Stimulated activated CD4-positive, alpha-beta T cell treated with anti-CD3 and anti-CD28 coated beads, Interleukin-15, amount 100 ng/mL, for 48 hours (primary cell): ENCODE results near the gene ZDHHC19.
"Not testable (repeated sequence)": the region's sequence is repeated elsewhere in the genome, so short reads cannot be mapped to it uniquely, and the experiment has no call there.

Experiments
- DNase-seq, 2 donors: peaks; one replicate each; pipeline ENCODE4 v3.0.0-alpha.2; 2020; ENCODE audit warnings: low read depth in 2 of 2

The ZDHHC19 gene

GRCh38 chr3:196178993-196179379 is 32.2 kb downstream of the ZDHHC19 start:
- DNase-seq = no peak

DNA sequence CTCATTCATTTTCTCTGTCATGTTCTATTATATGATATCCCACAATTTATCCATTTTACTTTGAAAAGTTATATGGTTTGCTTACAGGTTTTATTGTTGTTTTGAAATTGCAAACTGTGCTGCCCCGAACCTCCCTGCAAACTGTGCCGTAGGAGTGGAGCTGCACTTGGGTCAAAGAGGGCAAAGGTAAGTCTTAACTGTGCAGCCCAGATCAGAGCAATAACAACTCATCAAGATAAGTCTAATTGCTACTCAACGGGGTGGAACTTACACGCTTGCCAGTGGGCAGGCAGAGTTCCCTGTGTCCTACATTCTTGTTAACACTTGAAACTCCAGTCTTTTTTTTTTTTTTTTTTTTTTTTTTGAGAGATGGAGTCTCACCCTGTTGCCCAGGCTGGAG is 33.2 kb downstream of the ZDHHC19 start:
- no peak for DNase-seq

DNA sequence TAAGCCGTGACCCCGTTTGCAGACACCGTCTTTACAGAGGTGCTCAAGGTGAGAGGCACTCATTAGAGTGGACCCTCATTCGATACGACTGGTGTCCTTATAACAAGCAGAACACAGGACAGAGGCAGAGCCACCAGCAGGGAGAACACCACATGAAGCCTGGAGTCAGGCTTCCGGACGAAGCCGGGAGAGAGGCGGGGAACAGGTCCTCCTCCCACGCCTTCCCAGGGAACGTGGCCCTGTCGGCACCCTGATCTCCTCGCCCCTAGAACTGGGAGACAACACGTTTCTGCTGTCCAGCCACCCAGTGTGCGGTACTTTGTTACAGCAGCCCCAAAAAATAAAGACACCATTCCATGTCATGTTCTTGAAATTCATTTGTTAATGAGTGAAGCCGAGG is 33.6 kb downstream of the ZDHHC19 start:
- no peak for DNase-seq

GRCh38 chr3:196175722-196176121 is 35.5 kb downstream of the ZDHHC19 start:
- DNase-seq = no peak

DNA sequence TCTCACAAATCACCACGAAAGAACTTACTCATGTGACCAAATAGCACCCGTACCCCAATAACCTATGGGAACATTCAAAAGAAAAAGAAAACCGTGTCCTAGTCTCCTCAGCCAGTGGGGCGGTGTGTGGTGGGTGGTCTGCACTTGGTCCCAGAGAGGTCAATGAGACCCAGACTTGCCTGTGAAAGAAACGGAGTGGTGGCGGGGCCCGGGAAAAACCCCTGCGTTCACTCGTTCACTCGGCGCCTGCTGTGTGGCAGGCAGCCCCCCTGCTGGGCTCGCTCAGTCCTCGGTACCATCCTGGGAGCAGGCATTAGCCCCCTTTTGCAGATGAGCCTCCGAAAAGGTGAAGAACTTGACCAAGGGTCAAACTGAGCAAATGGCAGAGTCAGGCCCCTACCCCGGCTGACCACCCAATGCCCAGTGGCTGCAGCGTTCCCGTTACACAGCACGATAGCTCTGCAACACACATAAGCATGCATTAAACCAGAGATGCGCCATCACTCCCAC is 36.0 kb downstream of the ZDHHC19 start:
- DNase-seq = no peak

DNA sequence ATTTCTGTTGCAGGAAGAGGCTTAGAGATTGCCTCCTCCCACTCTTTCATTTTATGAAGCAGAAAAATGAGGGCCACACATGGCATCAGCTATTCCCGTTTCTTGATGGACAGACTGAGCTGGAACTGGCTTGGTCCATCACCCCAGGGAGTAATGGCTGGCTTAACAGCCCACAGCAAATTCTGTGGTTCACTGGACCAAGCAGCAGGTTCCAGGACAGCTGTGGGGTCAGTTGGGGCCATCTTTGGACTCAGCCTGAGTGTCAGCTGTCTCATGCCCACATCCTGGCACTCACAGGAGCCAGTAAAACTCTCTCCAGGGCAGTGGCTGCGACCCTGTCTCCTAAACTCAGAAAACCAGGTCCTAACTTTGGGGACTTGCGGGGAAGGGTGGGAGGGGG is 36.5 kb downstream of the ZDHHC19 start:
- no peak for DNase-seq

GRCh38 chr3:196170296-196170695 is 40.9 kb downstream of the ZDHHC19 start:
- DNase-seq = not testable (repeated sequence)

- no peak for DNase-seq
Observed at GRCh38 chr3:196169836-196170240, 41.4 kb downstream of the ZDHHC19 start.

- no peak for DNase-seq
Observed at GRCh38 chr3:196168808-196169391, 42.3 kb downstream of the ZDHHC19 start.

GRCh38 chr3:196166741-196167140 is 44.5 kb downstream of the ZDHHC19 start:
- DNase-seq = peak in 1 of 2 donors; percentile 22

DNA sequence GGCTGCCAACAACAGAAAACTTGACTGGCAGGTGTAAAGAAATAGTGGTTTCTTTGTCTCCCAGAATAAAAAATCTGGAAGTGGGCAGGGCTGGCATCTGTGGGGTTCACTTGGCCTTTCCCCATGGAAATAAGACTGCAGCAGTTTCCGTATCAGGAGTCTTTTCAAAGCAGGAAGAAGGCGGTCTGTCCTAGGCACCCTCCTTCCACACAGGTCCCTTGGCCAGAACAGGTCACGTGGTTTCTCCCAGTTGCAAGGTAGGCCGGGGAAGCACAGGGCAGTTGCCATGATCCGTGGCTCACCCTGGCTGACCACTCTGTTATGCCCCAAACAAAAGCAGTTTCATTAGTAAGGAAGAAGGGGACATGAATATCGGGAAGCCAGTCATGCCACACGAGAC is 45.4 kb downstream of the ZDHHC19 start:
- DNase-seq = no peak

- DNase-seq = not testable (repeated sequence)
Observed at GRCh38 chr3:196165006-196165575, 46.1 kb downstream of the ZDHHC19 start.

DNA sequence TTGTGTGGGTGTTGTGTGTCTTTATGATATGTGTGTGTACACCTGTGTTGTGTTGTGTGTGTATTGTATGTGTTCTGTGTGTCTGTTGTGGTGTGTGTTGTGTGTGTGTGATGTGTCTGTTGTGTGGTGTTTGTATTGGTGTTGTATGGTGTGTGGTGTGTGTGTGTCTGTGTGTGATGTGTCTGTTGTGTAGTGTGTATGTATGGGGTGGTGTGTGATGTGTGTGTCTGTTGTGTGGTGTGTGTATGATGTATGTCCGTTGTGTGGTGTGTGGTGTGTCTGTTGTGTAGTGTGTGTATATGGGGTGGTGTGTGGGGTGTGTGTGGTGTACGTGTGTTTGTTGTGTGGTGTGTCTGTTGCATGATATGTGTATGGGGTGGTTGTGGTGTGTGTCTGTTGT is 46.6 kb downstream of the ZDHHC19 start:
- no peak for DNase-seq

DNA sequence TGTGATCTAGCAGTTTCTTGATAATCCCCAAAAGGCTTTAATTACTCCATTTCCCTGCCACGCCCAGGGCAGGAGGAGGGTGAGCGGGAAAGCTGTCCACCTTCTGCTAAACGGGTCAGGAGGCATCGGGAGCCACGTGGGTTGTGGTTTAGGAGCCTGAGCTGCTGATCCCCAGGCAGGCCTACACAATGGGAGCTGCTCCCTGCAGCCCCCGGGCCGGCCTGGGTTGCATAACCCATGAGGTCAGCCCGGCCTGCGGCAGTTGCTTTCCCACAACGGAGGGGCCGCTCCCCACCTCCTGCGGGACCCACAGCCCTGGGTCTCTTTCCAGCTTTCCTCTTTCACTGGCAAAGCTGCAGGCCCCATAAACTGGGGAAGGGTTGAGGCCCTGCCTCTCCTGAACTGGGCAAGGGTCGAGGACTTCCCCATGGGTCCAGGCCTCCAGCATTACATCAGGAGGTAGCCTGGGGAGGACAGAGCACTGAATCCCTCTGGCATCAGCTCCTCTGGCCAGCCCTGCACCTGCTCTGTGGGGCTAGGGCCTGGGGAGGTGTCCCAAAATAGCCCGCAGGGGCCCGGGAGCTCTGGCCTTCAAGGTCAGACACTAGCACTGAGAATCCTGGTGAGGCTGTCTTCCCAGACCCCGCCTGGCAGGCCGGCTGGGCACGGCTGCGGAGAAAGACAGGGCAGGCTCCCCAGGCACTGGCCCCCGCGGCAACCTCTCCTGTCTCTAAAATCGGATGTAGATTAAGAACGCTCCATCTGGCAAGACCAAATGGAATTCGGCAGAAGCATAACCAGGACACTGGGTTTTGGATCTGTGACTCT is 47.3 kb downstream of the ZDHHC19 start:
- no peak for DNase-seq

DNA sequence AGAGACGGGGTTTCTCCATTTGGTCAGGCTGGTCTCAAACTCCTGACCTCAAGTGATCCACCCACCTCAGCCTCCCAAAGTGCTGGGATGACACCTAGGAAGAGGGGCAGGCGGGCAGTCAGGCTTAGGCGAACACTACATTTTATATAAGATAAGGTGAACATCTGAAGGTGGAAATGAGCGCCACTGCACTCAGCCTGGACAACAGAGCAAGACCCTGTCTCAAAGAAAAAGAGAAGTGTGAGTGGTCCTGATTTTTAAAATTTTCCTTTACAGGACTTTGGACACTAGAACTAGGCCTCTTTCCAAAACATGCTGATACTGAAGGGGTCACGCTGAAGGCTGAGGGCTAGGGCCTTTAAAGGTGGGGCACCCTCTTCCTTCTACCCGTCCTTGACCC is 48.0 kb downstream of the ZDHHC19 start:
- DNase-seq = no peak

DNA sequence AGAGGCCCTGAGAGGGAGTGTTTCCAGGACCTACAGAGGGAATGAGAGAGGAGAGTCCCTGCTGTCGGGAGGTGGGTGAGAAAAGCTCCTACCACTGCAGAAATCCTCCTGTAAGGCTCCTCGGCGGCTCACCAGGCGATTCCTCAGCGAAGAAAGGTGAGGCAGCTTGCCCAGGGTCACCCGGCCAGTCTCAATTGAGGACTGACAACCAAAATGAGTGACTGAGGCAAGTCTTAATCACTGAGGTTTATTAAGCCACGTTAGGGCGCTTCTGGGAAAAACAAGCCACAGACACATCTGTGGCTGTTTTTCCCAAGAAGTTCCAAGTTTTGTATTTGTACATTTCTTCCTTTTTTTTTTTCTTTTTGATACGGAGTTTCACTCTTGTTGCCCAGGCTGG is 48.5 kb downstream of the ZDHHC19 start:
- DNase-seq = no peak

DNA sequence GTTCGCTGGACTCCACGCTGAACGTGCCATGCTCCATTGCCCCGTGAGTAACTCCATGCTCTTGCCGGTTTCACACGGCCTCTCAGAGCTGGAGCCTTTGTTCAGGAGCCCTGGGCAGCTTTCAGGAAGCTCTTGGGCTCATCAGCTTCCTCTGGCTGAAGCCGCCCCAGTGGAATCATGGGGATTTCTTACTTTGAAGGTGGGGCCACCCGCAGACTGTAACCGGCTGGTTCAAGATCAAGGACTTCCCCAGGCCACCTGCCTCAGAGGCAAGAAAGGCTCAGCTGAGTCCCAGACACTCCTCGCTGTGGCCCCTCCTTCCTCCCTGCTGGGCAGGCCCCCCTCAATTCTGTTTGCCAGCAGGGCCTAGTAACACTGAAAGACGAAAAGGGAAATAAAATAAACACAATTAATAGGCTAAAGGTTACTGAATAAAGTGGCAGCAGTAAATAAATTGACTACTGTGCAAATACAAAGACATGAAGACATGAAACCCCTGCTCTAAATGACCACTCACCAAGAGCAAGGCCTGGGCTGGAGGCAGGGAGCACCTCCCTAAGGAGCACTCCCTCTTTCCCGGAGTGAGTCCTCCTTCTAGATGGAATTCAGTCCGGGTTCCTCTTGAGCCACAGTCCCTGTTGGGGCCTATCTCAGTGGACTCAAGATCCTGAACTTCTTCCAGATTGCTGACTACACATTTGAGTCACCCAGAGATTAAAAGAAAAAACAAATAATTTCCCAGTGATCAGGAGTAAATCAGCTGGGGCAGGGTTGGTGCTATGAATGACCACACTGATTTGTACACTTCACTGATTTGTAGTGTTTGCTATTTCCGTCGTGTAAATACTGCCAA is 51.0 kb downstream of the ZDHHC19 start:
- no peak for DNase-seq

DNA sequence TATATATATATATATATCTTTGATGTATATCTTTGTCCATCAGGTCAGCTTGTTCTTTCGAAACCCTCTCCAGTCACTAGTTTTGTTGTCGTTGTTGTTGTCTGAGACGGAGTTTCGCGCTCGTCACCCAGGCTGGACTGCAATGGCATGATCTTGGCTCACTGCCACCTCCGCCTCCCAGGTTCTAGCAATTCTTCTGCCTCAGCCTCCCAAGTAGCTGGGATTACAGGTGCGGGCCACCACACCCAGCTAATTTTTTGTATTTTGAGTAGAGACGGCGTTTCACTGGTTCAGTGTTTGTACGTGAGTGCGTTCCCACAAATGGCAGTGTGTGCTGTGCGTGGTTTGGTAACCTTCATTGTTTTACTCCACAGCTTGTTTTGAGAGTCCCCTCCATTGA is 51.7 kb downstream of the ZDHHC19 start:
- no peak for DNase-seq

- DNase-seq = no peak
Observed at GRCh38 chr3:196156160-196156559, 55.0 kb downstream of the ZDHHC19 start.

GRCh38 chr3:196150481-196150880 is 60.7 kb downstream of the ZDHHC19 start:
- no peak for DNase-seq

GRCh38 chr3:196149831-196150301 is 61.3 kb downstream of the ZDHHC19 start:
- DNase-seq = no peak

DNA sequence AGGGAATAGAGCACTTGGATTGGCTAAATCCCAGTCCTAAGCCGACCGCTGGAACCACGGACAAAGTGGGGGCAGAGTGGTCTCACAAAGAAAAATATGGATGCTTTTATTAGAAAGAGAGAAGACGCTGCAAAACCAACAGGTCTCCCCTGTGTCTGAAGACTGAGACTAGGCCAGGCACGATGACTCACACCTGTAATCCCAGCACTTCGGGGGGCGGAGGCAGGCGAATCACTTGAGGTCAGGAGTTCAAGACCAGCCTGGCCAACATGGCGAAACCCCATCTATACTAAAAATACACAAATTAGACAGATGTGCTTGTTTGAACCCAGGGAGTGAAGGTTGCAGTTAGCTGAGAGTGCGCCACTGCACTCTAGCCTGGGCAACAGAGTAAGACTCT is 61.8 kb downstream of the ZDHHC19 start:
- DNase-seq = no peak
